Spinal cord (tissue), 10 donors: ENCODE measurements around the gene DHRS12. TPM values are rescaled to one million over a fixed set of nuclear protein-coding genes. Genes with fewer than 3 reads are reported as not detected.
A peak's percentile ranks its signal among the peaks of the same experiment; 100 is the strongest.

Source experiments
- DNase-seq, 6 donors: peaks; one replicate each; pipeline versions ENCODE4 v3.0.0 to v3.0.0-alpha.2; 2013 to 2015; ENCODE audit warnings: low spot score in 6 of 6, low read depth in 4 of 6
- H3K27ac ChIP-seq: one replicate; pipeline ENCODE4 v1.5.1; 2013; ENCODE audit warnings: low read depth, low read length, control low read depth
- H3K27me3 ChIP-seq: one replicate; pipeline ENCODE4 v1.6.1; 2013; ENCODE audit warnings: low read length; ENCODE audit not compliant: control insufficient read depth, insufficient read depth
- H3K36me3 ChIP-seq: one replicate; pipeline ENCODE4 v1.6.1; 2013; ENCODE audit warnings: low read length; ENCODE audit not compliant: control insufficient read depth, insufficient read depth
- H3K4me1 ChIP-seq: one replicate; pipeline ENCODE4 v1.6.1; 2013; ENCODE audit warnings: low read length; ENCODE audit not compliant: control insufficient read depth, insufficient read depth
- H3K4me3 ChIP-seq: one replicate; pipeline ENCODE4 v1.5.1; 2013; ENCODE audit warnings: low read depth, low read length, control low read depth
- H3K9me3 ChIP-seq: one replicate; pipeline ENCODE4 v1.6.1; 2013; ENCODE audit warnings: low read length; ENCODE audit not compliant: control insufficient read depth, insufficient read depth
- WGBS: methylation state at CpG from one replicate; pipeline ENCODE4 v1.1.5; 2013; ENCODE audit warnings: missing lambda C conversion rate; ENCODE audit not compliant: insufficient coverage; 5-methylcytosine and 5-hydroxymethylcytosine counted together
- polyA plus RNA-seq, 2 donors: library from polyadenylated mRNA; unstranded; fragments of 120-200 nt; gene quantifications; one replicate each; pipeline ENCODE4 v1.2.1, GENCODE V29; 2013; ENCODE audit not compliant: insufficient read length in 2 of 2
- total RNA-seq, 2 donors: library from RNA; depleted of rRNA in 1 of 2; stranded (reverse); fragments of 120-200 nt in 1 of 2; fragments of >200 nt in 1 of 2; gene quantifications; one replicate each; pipeline versions ENCODE4 v1.2.3 to v1.2.4, GENCODE V29; 2013 to 2014
- donor health status: healthy.

Gene DHRS12
- total and polyA plus RNA-seq, 4 donors, result 6.8 to 15.2 (median 13.2) TPM

- Histone ChIP-seq H3K9me3 (no peaks in the 10 kb centered on the region), H3K4me1 (peaks cover 15% of the 10 kb centered on the region), H3K4me3 (no peak overlapping the region), H3K27me3 (no peaks in the 10 kb centered on the region), H3K27ac (no peak overlapping the region), H3K36me3 (peaks cover 3% of the 10 kb centered on the region)
- DNase-seq, result peak in 1 of 6 donors; percentile 69
- WGBS, result 23% methylated on average over 4 of the region's 10 CpGs
Measured at GRCh38 chr13:51786425-51787265, 17.3 kb downstream of the DHRS12 start.

- H3K9me3 ChIP-seq, result no peaks in the 10 kb centered on the region
- peaks cover 3% of the 10 kb centered on the region for H3K36me3 ChIP-seq
- DNase-seq, result peak in 3 of 6 donors; percentile 49 to 95 (median 90)
- peaks cover 15% of the 10 kb centered on the region for H3K4me1 ChIP-seq
- no peaks in the 10 kb centered on the region for H3K27me3 ChIP-seq
- no peak overlapping the region for H3K27ac ChIP-seq
- no peak overlapping the region for H3K4me3 ChIP-seq
- 23% methylated on average over 10 of the region's 12 CpGs for WGBS
Measured at GRCh38 chr13:51785712-51786424, 18.1 kb downstream of the DHRS12 start.

- Histone ChIP-seq H3K9me3 (no peaks in the 10 kb centered on the region), H3K36me3 (peaks cover 3% of the 10 kb centered on the region), H3K4me3 (no peak overlapping the region), H3K4me1 (peaks cover 15% of the 10 kb centered on the region), H3K27ac (no peak overlapping the region), H3K27me3 (no peaks in the 10 kb centered on the region)
- 86% methylated on average over 1 of the region's 1 CpG for WGBS
- DNase-seq, result no peak
Measured at GRCh38 chr13:51784097-51784496, 19.9 kb downstream of the DHRS12 start.

GRCh38 chr13:51783428-51784094 lies 20.4 kb downstream of the DHRS12 start:
- H3K27me3 ChIP-seq, result no peaks in the 10 kb centered on the region
- no peak for DNase-seq
- no peaks in the 10 kb centered on the region for H3K9me3 ChIP-seq
- no peak overlapping the region for H3K27ac ChIP-seq
- H3K4me1 ChIP-seq, result peaks cover 17% of the 10 kb centered on the region
- WGBS, result 80% methylated on average over 5 of the region's 9 CpGs
- H3K4me3 ChIP-seq, result no peak overlapping the region
- H3K36me3 ChIP-seq, result peaks cover 3% of the 10 kb centered on the region

- H3K27me3 ChIP-seq, result no peaks in the 10 kb centered on the region
- no peak overlapping the region for H3K27ac ChIP-seq
- H3K36me3 ChIP-seq, result peaks cover 3% of the 10 kb centered on the region
- 80% methylated on average over 14 of the region's 15 CpGs for WGBS
- no peak overlapping the region for H3K4me3 ChIP-seq
- H3K4me1 ChIP-seq, result peaks cover 24% of the 10 kb centered on the region
- no peak for DNase-seq
- no peaks in the 10 kb centered on the region for H3K9me3 ChIP-seq
Measured at GRCh38 chr13:51782026-51782710, 21.8 kb downstream of the DHRS12 start.

- no peaks in the 10 kb centered on the region for H3K27me3 ChIP-seq
- peaks cover 21% of the 10 kb centered on the region for H3K4me1 ChIP-seq
- H3K4me3 ChIP-seq, result no peak overlapping the region
- no peaks in the 10 kb centered on the region for H3K9me3 ChIP-seq
- WGBS, result 78% methylated on average over 10 of the region's 15 CpGs
- peaks cover 3% of the 10 kb centered on the region for H3K36me3 ChIP-seq
- H3K27ac ChIP-seq, result no peak overlapping the region
- no peak for DNase-seq
Measured at GRCh38 chr13:51781246-51782022, 22.5 kb downstream of the DHRS12 start.

GRCh38 chr13:51780099-51780498 lies 23.9 kb downstream of the DHRS12 start:
- no peaks in the 10 kb centered on the region for H3K9me3 ChIP-seq
- WGBS, result no CpG with 5 or more reads among the region's 3 CpGs

GRCh38 chr13:51778392-51778791 lies 25.6 kb downstream of the DHRS12 start:
- no peaks in the 10 kb centered on the region for H3K27me3 ChIP-seq
- H3K36me3 ChIP-seq, result peaks cover 3% of the 10 kb centered on the region
- peak in 2 of 6 donors; percentile 50 to 77 for DNase-seq
- no peaks in the 10 kb centered on the region for H3K9me3 ChIP-seq
- peaks cover 15% of the 10 kb centered on the region for H3K4me1 ChIP-seq
- no peak overlapping the region for H3K27ac ChIP-seq
- WGBS, result 16% methylated on average over 8 of the region's 11 CpGs
- H3K4me3 ChIP-seq, result no peak overlapping the region

More at GRCh38 chr13:51780099-51780498, 23.9 kb downstream of the DHRS12 start:
- Histone ChIP-seq H3K27ac (no peak overlapping the region), H3K4me1 (peaks cover 15% of the 10 kb centered on the region), H3K4me3 (no peak overlapping the region), H3K27me3 (no peaks in the 10 kb centered on the region), H3K36me3 (peaks cover 3% of the 10 kb centered on the region)
- DNase-seq, result no peak
